Epithelial cell of prostate (primary cell): ENCODE results near the gene RTN4.

Experiments
- DNase-seq: peaks from one replicate; pipeline ENCODE4 v3.0.0-alpha.2; 2011; ENCODE audit warnings: low read depth, low spot score
- H3K27ac ChIP-seq: fragments of 450-650 bp; 2 replicates; pipeline ENCODE4 v1.5.1; 2017; ENCODE audit warnings: mild to moderate bottlenecking

Gene RTN4

DNA sequence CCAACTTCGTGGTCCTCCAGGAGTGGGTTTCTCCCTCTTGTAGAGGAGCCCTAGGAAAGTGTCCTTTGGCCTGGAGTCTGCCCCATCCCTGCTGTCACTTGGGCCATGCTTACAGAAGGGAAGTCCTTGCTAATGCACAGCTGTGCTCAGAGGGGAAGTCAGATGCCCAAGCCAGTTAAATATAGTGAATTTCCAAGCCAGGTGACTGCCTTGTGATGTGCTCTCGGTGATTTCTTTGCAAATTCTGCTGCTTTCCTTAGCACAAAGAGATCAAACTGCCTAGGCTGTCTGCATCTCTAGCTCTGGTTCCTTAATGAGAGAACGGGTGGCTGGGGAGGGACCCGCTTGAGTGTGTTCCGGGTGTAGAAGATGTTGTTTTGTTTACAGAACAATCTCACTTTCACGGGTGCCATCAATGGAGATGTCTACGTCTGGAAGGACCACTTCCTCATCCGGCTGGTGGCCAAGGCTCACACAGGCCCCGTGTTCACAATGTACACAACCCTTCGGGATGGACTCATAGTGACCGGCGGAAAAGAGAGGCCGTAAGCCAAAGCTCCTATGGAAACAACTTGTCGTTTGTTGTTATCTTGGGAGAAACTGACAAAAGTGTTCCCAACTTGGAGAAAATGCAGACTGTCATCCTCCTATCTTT is 91.4 kb downstream of the RTN4 start:
- H3K27ac ChIP-seq, result no peak overlapping the region
- DNase-seq, result no peak

GRCh38 chr2:54957321-54957999 is 92.8 kb downstream of the RTN4 start:
- H3K27ac ChIP-seq, result no peak overlapping the region
- DNase-seq, result no peak

DNA sequence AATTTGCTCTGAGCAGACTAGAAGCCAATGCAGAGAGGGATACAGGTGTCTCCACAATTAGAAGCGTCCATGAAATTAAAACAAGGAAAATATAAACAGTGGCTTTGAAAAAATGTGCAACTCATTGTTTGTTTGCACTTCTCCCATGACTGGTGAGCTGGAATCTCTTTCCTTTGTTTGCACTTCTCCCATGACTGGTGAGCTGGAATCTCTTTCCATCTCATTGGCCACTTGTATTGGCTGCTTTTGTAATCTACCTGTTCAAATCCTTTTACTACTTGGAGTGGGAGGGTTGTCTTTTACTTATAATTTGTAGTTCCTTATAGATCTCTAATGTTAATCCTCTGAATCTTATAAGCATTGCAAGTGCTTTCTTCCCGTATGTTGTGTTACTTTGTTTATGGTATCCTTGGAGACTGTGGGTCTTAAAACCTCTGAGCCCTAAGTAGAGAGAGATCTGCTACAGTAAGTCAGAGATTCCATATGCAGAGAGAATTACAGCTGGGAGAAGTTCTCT is 94.1 kb downstream of the RTN4 start:
- no peak for DNase-seq
- no peak overlapping the region for H3K27ac ChIP-seq

DNA sequence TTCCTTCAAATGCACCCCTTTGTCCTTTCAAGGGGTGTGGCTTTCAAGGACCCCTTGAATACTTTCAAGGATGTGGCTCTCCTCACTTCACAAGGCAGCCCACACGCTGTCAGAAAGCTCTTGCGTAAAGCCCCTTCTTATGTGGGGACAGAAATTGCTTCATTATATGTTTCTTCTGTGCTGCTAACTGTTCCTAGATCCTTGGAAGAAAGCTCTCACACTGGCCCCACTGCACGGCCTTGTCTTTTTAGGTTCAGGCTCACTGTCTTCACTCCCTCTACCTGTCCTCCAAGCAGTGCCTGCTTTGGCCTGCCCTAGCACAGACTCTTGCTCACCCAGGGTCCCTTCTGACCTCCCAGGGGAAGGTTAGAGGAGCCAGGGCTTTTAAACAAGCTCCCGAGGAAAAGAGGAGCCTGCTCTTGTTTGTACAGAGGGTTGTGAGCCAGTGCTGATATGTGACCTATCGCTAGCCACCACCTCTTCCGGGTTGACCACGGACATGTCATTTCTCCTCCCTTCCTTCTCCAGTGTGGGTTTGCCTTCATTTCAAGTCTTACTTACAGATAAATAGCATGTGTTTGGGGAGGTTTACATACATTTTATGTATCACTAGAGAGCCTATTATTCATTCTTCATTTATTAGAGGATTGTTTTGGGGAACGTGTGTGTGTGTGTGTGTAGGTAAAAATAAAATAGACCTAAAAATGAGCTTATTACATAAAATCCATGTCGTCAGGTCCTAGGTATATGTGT is 94.7 kb downstream of the RTN4 start:
- no peak overlapping the region for H3K27ac ChIP-seq
- DNase-seq, result no peak

DNA sequence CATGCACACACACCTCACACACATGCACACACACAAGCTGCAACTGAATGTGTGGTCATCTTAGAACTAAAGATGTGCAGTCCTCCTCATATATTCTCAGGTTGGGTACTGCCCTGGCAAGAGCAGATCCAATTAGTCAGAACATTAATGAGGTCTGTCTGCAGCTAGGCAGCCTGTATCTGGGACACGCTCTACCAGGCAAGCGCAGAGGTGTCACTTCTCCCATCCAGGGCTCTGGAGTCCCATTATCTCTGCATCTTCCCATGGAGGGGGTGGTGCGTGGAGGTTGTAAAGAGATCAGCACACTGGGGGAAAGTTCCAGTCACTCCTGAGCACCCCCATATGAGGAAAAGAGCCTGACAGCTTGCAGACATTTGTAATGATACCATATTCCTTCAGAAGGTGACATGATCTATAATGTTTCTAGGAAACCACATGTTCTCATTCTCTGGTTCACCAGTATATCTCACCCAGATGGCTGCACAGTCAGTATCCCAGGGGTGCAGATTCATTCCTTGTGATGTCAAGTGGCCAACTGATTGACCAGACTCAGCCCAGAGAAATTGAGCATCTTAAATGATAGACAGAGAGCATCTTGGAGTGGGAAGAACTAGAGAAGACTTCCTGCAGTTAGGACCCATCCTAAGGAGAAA is 95.4 kb downstream of the RTN4 start:
- no peak overlapping the region for H3K27ac ChIP-seq
- DNase-seq, result no peak

DNA sequence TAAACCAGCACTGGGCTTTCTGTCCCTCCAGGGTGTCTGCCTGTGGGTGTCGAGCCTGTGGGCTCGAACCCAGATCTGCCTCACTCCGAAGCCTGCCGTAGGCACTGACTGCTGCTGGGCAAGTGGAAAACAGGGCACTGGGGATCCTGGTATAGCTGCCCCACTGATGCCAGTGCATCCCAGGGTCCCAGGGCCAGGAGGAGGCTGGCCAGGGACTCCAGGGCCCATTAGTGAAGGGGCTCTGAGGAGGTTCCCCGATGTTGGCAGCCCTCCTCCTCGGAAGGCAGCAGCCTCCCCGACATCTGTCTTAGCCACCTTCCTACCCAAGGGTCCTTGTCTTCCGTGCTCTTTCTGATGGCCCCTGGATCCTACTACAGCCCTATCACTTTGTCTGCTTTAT is 96.1 kb downstream of the RTN4 start:
- H3K27ac ChIP-seq, result no peak overlapping the region
- no peak for DNase-seq

- no peak overlapping the region for H3K27ac ChIP-seq
- DNase-seq, result peak; percentile 53
These were observed 97.2 kb downstream of the RTN4 start for GRCh38 chr2:54952978-54953456.

GRCh38 chr2:54952425-54952824 is 97.8 kb downstream of the RTN4 start:
- DNase-seq, result no peak
- no peak overlapping the region for H3K27ac ChIP-seq

DNA sequence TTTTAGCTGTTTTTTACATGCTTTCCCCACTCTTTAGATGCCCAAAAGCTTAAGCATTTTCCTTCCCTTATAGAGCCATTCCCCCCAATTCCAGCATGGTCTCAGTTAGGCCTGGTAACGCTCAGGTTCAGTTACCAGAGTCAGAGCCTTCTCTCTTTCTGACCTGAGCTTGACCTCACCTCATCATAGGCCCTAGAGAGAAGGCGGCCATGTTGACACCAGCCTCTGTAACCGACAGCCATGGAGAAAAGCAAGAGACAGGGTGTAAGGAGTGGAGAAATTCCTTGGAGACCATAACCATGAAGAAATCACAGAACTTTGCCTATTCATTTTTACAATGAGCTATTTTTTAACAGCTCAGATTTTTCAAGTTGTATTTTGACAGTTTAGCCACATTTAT is 99.4 kb downstream of the RTN4 start:
- DNase-seq, result no peak

GRCh38 chr2:54949431-54949830 is 100.8 kb downstream of the RTN4 start:
- DNase-seq, result no peak
- no peak overlapping the region for H3K27ac ChIP-seq

More for the DNA sequence above, 99.4 kb downstream of the RTN4 start:
- H3K27ac ChIP-seq, result no peak overlapping the region

DNA sequence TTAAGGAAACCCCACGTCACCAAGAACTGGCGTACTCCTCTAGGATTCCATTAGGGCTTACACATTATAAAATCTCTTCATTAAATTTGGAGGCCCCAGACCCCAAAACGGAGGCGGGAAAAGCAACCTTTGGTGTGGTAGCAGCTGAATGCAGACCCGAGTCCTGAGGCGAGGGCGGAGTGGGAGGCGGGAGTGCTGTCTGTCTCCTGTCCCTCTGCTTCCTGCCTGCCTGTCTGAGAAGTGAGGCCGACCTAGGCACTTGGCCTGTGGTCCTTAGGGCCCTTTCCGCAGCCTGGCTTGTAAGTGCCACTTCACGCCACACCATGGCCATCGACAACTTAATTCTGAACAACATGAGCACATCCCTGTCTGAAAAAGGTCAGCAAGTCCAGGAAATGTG is 102.1 kb downstream of the RTN4 start:
- no peak for DNase-seq
- no peak overlapping the region for H3K27ac ChIP-seq

- no peak overlapping the region for H3K27ac ChIP-seq
- no peak for DNase-seq
These were observed 102.6 kb downstream of the RTN4 start for GRCh38 chr2:54947646-54948045.

GRCh38 chr2:54947136-54947535 is 103.1 kb downstream of the RTN4 start:
- DNase-seq, result no peak

GRCh38 chr2:54946220-54946805 is 103.9 kb downstream of the RTN4 start:
- DNase-seq, result no peak
- H3K27ac ChIP-seq, result peak overlapping the region; percentile 50

More at GRCh38 chr2:54947136-54947535, 103.1 kb downstream of the RTN4 start:
- no peak overlapping the region for H3K27ac ChIP-seq

DNA sequence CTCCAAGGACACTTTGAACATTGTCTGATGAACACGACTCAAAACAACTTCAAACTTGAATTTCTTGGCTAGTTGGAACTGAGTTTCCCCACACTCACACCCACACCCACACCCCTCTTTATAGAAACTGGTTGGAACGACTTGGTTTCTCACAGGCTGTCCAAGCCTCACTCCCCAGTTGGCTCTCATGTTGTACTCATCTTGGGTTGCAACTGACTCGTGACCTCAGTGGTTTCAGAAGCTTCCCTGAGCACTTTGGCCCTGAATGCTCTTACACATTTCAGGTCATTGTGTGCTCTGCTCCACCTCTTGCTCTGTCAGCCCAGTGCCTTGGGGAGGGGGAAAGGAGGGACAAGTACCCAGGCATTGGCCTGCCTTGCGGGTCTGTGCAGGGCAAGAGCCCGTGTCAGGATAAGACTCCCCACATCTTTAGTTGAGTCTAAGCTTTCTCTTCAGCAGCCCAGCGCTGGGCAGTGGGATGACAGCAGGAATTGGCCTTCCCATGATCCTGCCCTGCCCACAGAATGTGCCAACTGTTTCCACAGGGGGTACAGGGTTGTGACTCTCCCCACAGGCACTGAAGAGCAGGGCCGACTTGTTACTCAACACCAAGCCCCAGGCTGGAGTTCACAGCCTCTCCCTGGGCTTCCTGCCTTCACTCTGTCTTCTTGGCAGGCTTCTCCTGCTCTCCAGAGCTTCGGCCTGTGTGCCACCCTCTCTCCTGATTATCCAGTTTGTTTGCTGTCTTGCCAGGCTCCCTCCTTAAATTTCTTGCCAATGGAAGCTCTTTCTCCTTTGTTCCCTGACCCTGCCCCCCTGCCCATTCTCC is 104.6 kb downstream of the RTN4 start:
- DNase-seq, result peak; percentile 44

DNA sequence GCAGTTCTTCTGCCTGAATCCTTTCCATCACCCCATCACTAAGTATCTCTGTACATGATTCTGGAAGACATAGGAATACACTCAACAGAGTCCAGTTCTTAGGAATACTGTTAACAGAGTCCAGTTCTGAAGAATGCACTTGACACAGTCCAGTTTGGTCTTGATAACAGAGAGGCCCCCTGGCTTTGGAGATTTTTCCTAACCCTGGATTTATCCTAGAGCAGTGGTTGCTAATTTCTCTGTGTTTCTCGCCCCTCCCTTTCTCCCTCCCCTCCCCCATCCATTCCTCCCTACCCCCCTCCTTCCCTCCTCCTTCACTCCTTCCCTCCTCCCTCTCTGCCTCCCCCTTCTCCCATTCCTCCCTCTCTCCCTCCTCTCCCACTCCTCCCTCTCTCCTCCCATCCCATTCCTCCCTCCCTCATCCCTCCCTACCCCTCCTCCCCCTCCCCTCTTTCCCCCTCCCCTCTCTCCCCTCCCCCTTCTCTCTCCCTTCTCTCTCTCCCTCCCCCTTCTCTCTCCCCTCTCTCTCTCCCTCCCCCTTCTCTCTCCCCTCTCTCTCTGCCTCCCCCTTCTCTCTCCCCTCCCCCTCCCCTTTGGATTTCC is 105.4 kb downstream of the RTN4 start:
- H3K27ac ChIP-seq, result no peak overlapping the region
- DNase-seq, result no peak

More for the DNA sequence above, 104.6 kb downstream of the RTN4 start:
- peak overlapping the region; percentile 50 for H3K27ac ChIP-seq

- H3K27ac ChIP-seq, result no peak overlapping the region
- no peak for DNase-seq
These were observed 107.9 kb downstream of the RTN4 start for GRCh38 chr2:54942373-54942772.

- DNase-seq, result no peak
- no peak overlapping the region for H3K27ac ChIP-seq
These were observed 108.8 kb downstream of the RTN4 start for GRCh38 chr2:54941248-54941984.
